GM12878 (cell line): ENCODE measurements around the gene HAPLN2. TPM values are rescaled to one million over a fixed set of nuclear protein-coding genes. Genes with fewer than 3 reads are reported as not detected.

Source experiments
- ATF7 ChIP-seq: fragments of 450-650 bp; IDR thresholded peaks from 2 replicates; pipeline ENCODE4 v1.6.1; 2016; ENCODE audit warnings: low read depth, mild to moderate bottlenecking
- ETV6 ChIP-seq, 2 experiments: fragments of 450-650 bp in 1 of 2; IDR thresholded peaks in 1 of 2; conservative IDR thresholded peaks in 1 of 2; 2 replicates each; pipeline ENCODE4 v1.6.1; 2014; ENCODE audit warnings: antibody characterized with exemption in 1 of 2, borderline replicate concordance in 1 of 2, low read depth in 1 of 2, mild to moderate bottlenecking in 1 of 2, moderate library complexity in 1 of 2
- IRF4 ChIP-seq: IDR thresholded peaks from 2 replicates; pipeline ENCODE4 v1.6.1; 2011; ENCODE audit warnings: low read depth, low read length
- NFIC ChIP-seq: IDR thresholded peaks from 2 replicates; pipeline ENCODE4 v1.6.1; 2012; ENCODE audit warnings: low read depth, mild to moderate bottlenecking, inconsistent platforms, low read length, moderate library complexity
- NFYA ChIP-seq: IDR thresholded peaks from 2 replicates; pipeline ENCODE4 v1.6.1; 2011; ENCODE audit warnings: low read depth, mild to moderate bottlenecking, low read length, improper control_type of control experiment, borderline replicate concordance
- RAD21 ChIP-seq: IDR thresholded peaks from 2 replicates; pipeline ENCODE4 v1.6.1; 2011; ENCODE audit warnings: mild to moderate bottlenecking, low read depth, low read length, moderate library complexity; ENCODE audit not compliant: insufficient read depth
- RELA ChIP-seq: fragments of 450-650 bp; IDR thresholded peaks from 2 replicates; pipeline ENCODE4 v1.8.0; 2014; ENCODE audit warnings: borderline replicate concordance; ENCODE audit not compliant: partially characterized antibody
- SIX5 ChIP-seq: IDR thresholded peaks from 2 replicates; pipeline ENCODE4 v1.6.1; 2011; ENCODE audit warnings: mild to moderate bottlenecking, low read depth, low read length, moderate library complexity; ENCODE audit not compliant: severe bottlenecking
- ZNF217 ChIP-seq: fragments of 450-650 bp; IDR thresholded peaks from 2 replicates; pipeline ENCODE4 v1.6.1; 2017; ENCODE audit warnings: antibody characterized with exemption, mild to moderate bottlenecking
- ZZZ3 ChIP-seq: IDR thresholded peaks from 2 replicates; pipeline ENCODE4 v1.6.1; 2011; ENCODE audit warnings: low read depth; ENCODE audit not compliant: control insufficient read depth, insufficient read length
- polyA plus RNA-seq, 11 experiments: library from polyadenylated mRNA; depleted of rRNA in 4 of 11; unstranded in 6 of 11; stranded (reverse) in 5 of 11; fragments of >200 nt; fragmentation: Nextera tagmentation in 4 of 11; fragmentation: Illumina TruSeq in 1 of 11; extraction: Ambion mirVana in 4 of 11; extraction: Trizol in 1 of 11; gene quantifications; 1 replicate in 1 of 11; 2 replicates in 10 of 11; pipeline versions ENCODE4 v1.2.1 to v1.2.3, GENCODE V29; 2011 to 2016; ENCODE audit warnings: inconsistent platforms in 2 of 11, missing spikeins in 2 of 11, low read depth in 1 of 11
- total RNA-seq, 4 experiments: library from RNA; depleted of rRNA in 3 of 4; stranded (reverse); fragments of >200 nt in 3 of 4; fragmentation: Illumina TruSeq in 1 of 4; extraction: Trizol in 1 of 4; gene quantifications; 2 replicates each; pipeline versions ENCODE4 v1.2.1 to v1.2.3, GENCODE V29; 2013 to 2021
- TF ChIP-seq, protein P1 (sequence below): fragments of 450-650 bp; formaldehyde crosslinking; IDR thresholded peaks from 2 replicates; pipeline ENCODE4 v1.4.0; 2022; ENCODE audit warnings: mild to moderate bottlenecking, moderate library complexity
- TF ChIP-seq, protein P2 (sequence below): IDR thresholded peaks from 2 replicates; pipeline ENCODE4 v1.6.1; 2011; ENCODE audit warnings: mild to moderate bottlenecking, low read depth, low read length, moderate library complexity; ENCODE audit not compliant: insufficient replicate concordance
- TF ChIP-seq, protein P3 (sequence below): fragments of 150-350 bp; IDR thresholded peaks from 2 replicates; pipeline ENCODE4 v1.6.1; 2014; ENCODE audit warnings: mild to moderate bottlenecking, low read depth, low read length
- TF ChIP-seq, protein P4 (sequence below): fragments of 450-650 bp; IDR thresholded peaks from 2 replicates; pipeline ENCODE4 v1.6.1; 2017; ENCODE audit warnings: mild to moderate bottlenecking, moderate library complexity

The HAPLN2 gene
- total and polyA plus RNA-seq, 10 of the 15 experiments (the other 5 are each of a cell fraction or from before 2014, with no cell fraction given) = 0.15 to 0.24 TPM; not detected in 8

DNA sequence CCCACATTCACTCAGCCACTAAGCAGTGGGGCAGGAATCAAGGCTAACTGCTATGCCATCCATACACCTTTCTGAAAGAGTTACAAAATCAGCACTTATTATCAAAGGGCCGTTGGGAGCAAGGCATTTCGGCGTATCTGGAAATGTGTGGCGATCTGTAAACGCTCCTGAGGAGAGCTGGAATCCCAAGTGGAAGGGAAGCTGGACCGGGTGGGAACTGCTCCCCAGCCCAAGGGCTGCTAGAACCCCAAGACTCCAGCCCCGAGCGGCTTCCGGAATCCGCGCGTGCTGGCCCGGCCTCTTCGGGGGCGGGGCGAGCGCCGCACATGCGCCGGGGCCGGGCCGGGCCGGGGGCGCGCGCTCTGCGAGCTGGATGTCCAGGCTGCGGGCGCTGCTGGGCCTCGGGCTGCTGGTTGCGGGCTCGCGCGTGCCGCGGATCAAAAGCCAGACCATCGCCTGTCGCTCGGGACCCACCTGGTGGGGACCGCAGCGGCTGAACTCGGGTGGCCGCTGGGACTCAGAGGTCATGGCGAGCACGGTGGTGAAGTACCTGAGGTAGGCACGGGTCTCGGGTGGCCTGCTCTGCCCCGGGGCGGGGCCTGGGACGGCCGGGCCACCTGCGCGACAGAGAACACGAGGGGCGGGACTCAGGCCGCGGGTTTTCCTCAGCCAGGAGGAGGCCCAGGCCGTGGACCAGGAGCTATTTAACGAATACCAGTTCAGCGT, 27.6 kb upstream of the HAPLN2 start, which contains the start of gene NAXE (continued):
- TF ChIP-seq, protein P1, sequence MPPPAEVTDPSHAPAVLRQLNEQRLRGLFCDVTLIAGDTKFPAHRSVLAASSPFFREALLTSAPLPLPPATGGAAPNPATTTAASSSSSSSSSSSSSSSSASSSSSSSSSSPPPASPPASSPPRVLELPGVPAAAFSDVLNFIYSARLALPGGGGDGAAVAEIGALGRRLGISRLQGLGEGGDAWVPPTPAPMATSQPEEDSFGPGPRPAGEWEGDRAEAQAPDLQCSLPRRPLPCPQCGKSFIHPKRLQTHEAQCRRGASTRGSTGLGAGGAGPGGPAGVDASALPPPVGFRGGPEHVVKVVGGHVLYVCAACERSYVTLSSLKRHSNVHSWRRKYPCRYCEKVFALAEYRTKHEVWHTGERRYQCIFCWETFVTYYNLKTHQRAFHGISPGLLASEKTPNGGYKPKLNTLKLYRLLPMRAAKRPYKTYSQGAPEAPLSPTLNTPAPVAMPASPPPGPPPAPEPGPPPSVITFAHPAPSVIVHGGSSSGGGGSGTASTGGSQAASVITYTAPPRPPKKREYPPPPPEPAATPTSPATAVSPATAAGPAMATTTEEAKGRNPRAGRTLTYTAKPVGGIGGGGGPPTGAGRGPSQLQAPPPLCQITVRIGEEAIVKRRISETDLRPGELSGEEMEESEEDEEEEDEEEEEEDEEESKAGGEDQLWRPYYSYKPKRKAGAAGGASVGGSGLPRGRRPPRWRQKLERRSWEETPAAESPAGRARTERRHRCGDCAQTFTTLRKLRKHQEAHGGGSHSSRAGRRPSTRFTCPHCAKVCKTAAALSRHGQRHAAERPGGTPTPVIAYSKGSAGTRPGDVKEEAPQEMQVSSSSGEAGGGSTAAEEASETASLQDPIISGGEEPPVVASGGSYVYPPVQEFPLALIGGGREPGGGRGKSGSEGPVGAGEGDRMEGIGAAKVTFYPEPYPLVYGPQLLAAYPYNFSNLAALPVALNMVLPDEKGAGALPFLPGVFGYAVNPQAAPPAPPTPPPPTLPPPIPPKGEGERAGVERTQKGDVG (CRISPR knock-in tag) = no peak
- TF ChIP-seq RAD21 (no peak), RELA (no peak), ATF7 (no peak), ZNF217 (no peak), NFYA (no peak), NFIC (no peak), ETV6 (conservative IDR thresholded peaks at IDR 0.05 in 1 of 2, IDR thresholded peaks at IDR 0.05 in 1 of 2; ENCODE audit: borderline replicate concordance in 1 of 2, low read depth in 1 of 2) (no peak), IRF4 (no peak), SIX5 (no peak), ZZZ3 (no peak)
- TF ChIP-seq, protein P2, sequence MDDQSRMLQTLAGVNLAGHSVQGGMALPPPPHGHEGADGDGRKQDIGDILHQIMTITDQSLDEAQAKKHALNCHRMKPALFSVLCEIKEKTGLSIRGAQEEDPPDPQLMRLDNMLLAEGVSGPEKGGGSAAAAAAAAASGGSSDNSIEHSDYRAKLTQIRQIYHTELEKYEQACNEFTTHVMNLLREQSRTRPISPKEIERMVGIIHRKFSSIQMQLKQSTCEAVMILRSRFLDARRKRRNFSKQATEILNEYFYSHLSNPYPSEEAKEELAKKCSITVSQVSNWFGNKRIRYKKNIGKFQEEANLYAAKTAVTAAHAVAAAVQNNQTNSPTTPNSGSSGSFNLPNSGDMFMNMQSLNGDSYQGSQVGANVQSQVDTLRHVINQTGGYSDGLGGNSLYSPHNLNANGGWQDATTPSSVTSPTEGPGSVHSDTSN = no peak
- TF ChIP-seq, protein P3, sequence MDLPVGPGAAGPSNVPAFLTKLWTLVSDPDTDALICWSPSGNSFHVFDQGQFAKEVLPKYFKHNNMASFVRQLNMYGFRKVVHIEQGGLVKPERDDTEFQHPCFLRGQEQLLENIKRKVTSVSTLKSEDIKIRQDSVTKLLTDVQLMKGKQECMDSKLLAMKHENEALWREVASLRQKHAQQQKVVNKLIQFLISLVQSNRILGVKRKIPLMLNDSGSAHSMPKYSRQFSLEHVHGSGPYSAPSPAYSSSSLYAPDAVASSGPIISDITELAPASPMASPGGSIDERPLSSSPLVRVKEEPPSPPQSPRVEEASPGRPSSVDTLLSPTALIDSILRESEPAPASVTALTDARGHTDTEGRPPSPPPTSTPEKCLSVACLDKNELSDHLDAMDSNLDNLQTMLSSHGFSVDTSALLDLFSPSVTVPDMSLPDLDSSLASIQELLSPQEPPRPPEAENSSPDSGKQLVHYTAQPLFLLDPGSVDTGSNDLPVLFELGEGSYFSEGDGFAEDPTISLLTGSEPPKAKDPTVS = no peak
- TF ChIP-seq, protein P4, sequence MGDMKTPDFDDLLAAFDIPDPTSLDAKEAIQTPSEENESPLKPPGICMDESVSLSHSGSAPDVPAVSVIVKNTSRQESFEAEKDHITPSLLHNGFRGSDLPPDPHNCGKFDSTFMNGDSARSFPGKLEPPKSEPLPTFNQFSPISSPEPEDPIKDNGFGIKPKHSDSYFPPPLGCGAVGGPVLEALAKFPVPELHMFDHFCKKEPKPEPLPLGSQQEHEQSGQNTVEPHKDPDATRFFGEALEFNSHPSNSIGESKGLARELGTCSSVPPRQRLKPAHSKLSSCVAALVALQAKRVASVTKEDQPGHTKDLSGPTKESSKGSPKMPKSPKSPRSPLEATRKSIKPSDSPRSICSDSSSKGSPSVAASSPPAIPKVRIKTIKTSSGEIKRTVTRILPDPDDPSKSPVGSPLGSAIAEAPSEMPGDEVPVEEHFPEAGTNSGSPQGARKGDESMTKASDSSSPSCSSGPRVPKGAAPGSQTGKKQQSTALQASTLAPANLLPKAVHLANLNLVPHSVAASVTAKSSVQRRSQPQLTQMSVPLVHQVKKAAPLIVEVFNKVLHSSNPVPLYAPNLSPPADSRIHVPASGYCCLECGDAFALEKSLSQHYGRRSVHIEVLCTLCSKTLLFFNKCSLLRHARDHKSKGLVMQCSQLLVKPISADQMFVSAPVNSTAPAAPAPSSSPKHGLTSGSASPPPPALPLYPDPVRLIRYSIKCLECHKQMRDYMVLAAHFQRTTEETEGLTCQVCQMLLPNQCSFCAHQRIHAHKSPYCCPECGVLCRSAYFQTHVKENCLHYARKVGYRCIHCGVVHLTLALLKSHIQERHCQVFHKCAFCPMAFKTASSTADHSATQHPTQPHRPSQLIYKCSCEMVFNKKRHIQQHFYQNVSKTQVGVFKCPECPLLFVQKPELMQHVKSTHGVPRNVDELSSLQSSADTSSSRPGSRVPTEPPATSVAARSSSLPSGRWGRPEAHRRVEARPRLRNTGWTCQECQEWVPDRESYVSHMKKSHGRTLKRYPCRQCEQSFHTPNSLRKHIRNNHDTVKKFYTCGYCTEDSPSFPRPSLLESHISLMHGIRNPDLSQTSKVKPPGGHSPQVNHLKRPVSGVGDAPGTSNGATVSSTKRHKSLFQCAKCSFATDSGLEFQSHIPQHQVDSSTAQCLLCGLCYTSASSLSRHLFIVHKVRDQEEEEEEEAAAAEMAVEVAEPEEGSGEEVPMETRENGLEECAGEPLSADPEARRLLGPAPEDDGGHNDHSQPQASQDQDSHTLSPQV = no peak
